Adrenal gland (tissue), 12 donors: ENCODE data around the gene PRUNE1. TPM values are rescaled to one million over a fixed set of nuclear protein-coding genes. Genes with fewer than 3 reads are reported as not detected.

Experiments used
- DNase-seq, 7 donors: peaks; one replicate each; pipeline ENCODE4 v3.0.0-alpha.2; 2019 to 2020
- H3K27ac ChIP-seq, 5 donors: fragments of 200-600 bp; sonication (generic) in 4 of 5; 1 replicate in 3 of 5; 2 replicates in 2 of 5; pipeline versions ENCODE4 v1.5.1 to v1.8.0; 2016 to 2020; ENCODE audit warnings: mild to moderate bottlenecking in 1 of 5
- H3K27me3 ChIP-seq: fragments of 200-600 bp; 2 replicates; pipeline ENCODE4 v1.8.0; 2021
- H3K36me3 ChIP-seq, 2 donors: fragments of 200-600 bp; replicated peaks in 1 of 2; 1 replicate in 1 of 2; 2 replicates in 1 of 2; pipeline versions ENCODE4 v1.5.1 to v1.8.0; 2018 to 2022
- H3K4me1 ChIP-seq, 2 donors: fragments of 200-600 bp; replicated peaks in 1 of 2; 1 replicate in 1 of 2; 2 replicates in 1 of 2; pipeline versions ENCODE4 v1.5.1 to v1.8.0; 2018 to 2021
- H3K4me3 ChIP-seq, 4 donors: fragments of 200-600 bp; sonication (generic) in 3 of 4; one replicate each; pipeline ENCODE4 v1.5.1; 2016 to 2018
- H3K9me3 ChIP-seq, 3 donors: fragments of 200-600 bp; sonication (generic) in 1 of 3; replicated peaks in 1 of 3; 1 replicate in 2 of 3; 2 replicates in 1 of 3; pipeline versions ENCODE4 v1.5.1 to v1.8.0; 2016 to 2021
- CTCF ChIP-seq, 6 experiments: fragments of 450-650 bp in 4 of 6; fragments of 200-600 bp in 2 of 6; sonication (generic) in 1 of 6; IDR thresholded peaks; 1 replicate in 5 of 6; 2 replicates in 1 of 6; pipeline versions ENCODE4 v1.5.1 to v1.8.0; 2016 to 2021; ENCODE audit warnings: antibody characterized with exemption in 6 of 6, mild to moderate bottlenecking in 2 of 6, moderate library complexity in 1 of 6
- POLR2A ChIP-seq, 2 donors: fragments of 450-650 bp; IDR thresholded peaks; one replicate each; pipeline ENCODE4 v1.6.1; 2017; ENCODE audit warnings: antibody characterized with exemption in 2 of 2, mild to moderate bottlenecking in 2 of 2, moderate library complexity in 1 of 2
- WGBS, 4 donors: extraction: QIAGEN DNeasy Blood & Tissue Kit in 2 of 4; methylation state at CpG; one replicate each; pipeline versions ENCODE4 v1.1.5 to v1.1.7; 2013 to 2017; 5-methylcytosine and 5-hydroxymethylcytosine counted together
- intact Hi-C, 2 donors: fragments of 100-400 bp; cut with DNase I; formaldehyde crosslinking; loops; one replicate each; pipeline versions ENCODE4 v1.14.1 to v1.15.0; 2022 to 2023
- polyA plus RNA-seq, 3 donors: library from polyadenylated mRNA; stranded (reverse); fragments of 200-250 nt in 2 of 3; fragments of 350-450 nt in 1 of 3; fragmentation: Illumina TruSeq in 1 of 3; extraction: RNeasy Lipid Tissue Mini Kit (QIAGEN cat#74804) in 1 of 3; gene quantifications; one replicate each; pipeline ENCODE4 v1.2.3, GENCODE V29; 2013 to 2014
- total RNA-seq, 9 donors: library from RNA; depleted of rRNA in 4 of 9; stranded (reverse); fragments of >200 nt in 4 of 9; fragments of 120-200 nt in 1 of 9; fragmentation: NEBNext Ultra II Directional in 1 of 9; extraction: Animal tissue kit (Norgen Biotek cat#: 25700) in 1 of 9; gene quantifications; one replicate each; pipeline versions ENCODE4 v1.1.0 to v1.2.4, GENCODE V29; 2013 to 2023
- donor health status: healthy with polysubstance abuse.
- donor health status: Bipolar disorder and iron deficiency.
- donor health status: DM: yes; HTN: yes; CAD: no.
- donor health status: DM: no; HTN: no; CAD: no.
- donor health status: DM: no; HTN: no; CAD: no.
- donor health status: DM: yes; HTN: yes; CAD: no.

PRUNE1 gene
- total and polyA plus RNA-seq, 12 donors, result 10.2 to 25.7 (median 16.4) TPM

- WGBS, 4 donors, result 91 to 96% (median 93%) methylated on average over 10 of the region's 10 CpGs
- TF ChIP-seq POLR2A (IDR thresholded peaks at IDR 0.05) (no peak), CTCF (IDR thresholded peaks at IDR 0.05) (no peak)
- Histone ChIP-seq H3K36me3 (peaks cover 0 to 99% of the 10 kb centered on the region in 2 donors), H3K27me3 (no peaks in the 10 kb centered on the region), H3K4me1 (no peaks in the 10 kb centered on the region), H3K9me3 (no peaks in the 10 kb centered on the region), H3K27ac (peak overlapping the region in 2 of 5 donors; percentile 21 to 32), H3K4me3 (no peak overlapping the region)
- intact Hi-C loops, result no loop called here
- peak in 1 of 7 donors; percentile 12 for DNase-seq
Observed at GRCh38 chr1:150963321-150964163, 44.7 kb upstream of the PRUNE1 start.

- no peak for DNase-seq
- WGBS, 4 donors, result 81 to 89% (median 84%) methylated on average over 4 to 5 of the region's 5 CpGs
Observed at GRCh38 chr1:150964164-150964489, 44.1 kb upstream of the PRUNE1 start.

GRCh38 chr1:150965605-150966004 is 42.6 kb upstream of the PRUNE1 start:
- H3K36me3 ChIP-seq, result peaks cover 0 to 85% of the 10 kb centered on the region in 2 donors
- H3K27ac ChIP-seq, result peak overlapping the region in 2 of 5 donors; percentile 17 to 39
- H3K27me3 ChIP-seq, result no peaks in the 10 kb centered on the region
- intact Hi-C loops, result no loop called here
- no peaks in the 10 kb centered on the region for H3K9me3 ChIP-seq
- H3K4me1 ChIP-seq, result peaks cover 12 to 18% of the 10 kb centered on the region in 2 donors
- 79 to 100% (median 86%) methylated on average over 2 to 4 of the region's 4 CpGs for WGBS, 4 donors
- H3K4me3 ChIP-seq, result no peak overlapping the region
- no peak for TF ChIP-seq POLR2A (IDR thresholded peaks at IDR 0.05)
- TF ChIP-seq CTCF (IDR thresholded peaks at IDR 0.05), result no peak
- no peak for DNase-seq

More at GRCh38 chr1:150964164-150964489, 44.1 kb upstream of the PRUNE1 start:
- peak overlapping the region in 1 of 5 donors; percentile 21 for H3K27ac ChIP-seq
- TF ChIP-seq CTCF (IDR thresholded peaks at IDR 0.05), result no peak
- TF ChIP-seq POLR2A (IDR thresholded peaks at IDR 0.05), result no peak
- intact Hi-C loops, result no loop called here
- peaks cover 0 to 99% of the 10 kb centered on the region in 2 donors for H3K36me3 ChIP-seq
- H3K4me3 ChIP-seq, result no peak overlapping the region
- H3K4me1 ChIP-seq, result peaks cover 0 to 3% of the 10 kb centered on the region in 2 donors
- H3K27me3 ChIP-seq, result no peaks in the 10 kb centered on the region
- no peaks in the 10 kb centered on the region for H3K9me3 ChIP-seq

GRCh38 chr1:150966011-150966410 is 42.2 kb upstream of the PRUNE1 start:
- no peaks in the 10 kb centered on the region for H3K9me3 ChIP-seq
- TF ChIP-seq POLR2A (IDR thresholded peaks at IDR 0.05) (no peak), CTCF (IDR thresholded peaks at IDR 0.05) (no peak)
- DNase-seq, result peak in 1 of 7 donors; percentile 11
- H3K4me1 ChIP-seq, result peaks cover 16 to 22% of the 10 kb centered on the region in 2 donors
- WGBS, 4 donors, result 65 to 75% (median 70%) methylated on average over 6 of the region's 6 CpGs
- H3K4me3 ChIP-seq, result no peak overlapping the region
- H3K27ac ChIP-seq, result peak overlapping the region in 1 of 5 donors; percentile 39
- H3K27me3 ChIP-seq, result no peaks in the 10 kb centered on the region
- peaks cover 0 to 81% of the 10 kb centered on the region in 2 donors for H3K36me3 ChIP-seq
- intact Hi-C loops, result no loop called here
